NCI-H446 (cell line): Measurements from ENCODE around the gene GYS1.
A peak's percentile ranks its signal among the peaks of the same experiment; 100 is the strongest.
"Not testable (repeated sequence)": the region's sequence is repeated elsewhere in the genome, so short reads cannot be mapped to it uniquely, and the experiment has no call there.

ENCODE experiments used
- DNase-seq, 2 experiments: peaks; one replicate each; lab custom pipeline; 2025; lab: John Stamatoyannopoulos, UW

GYS1 gene

GRCh38 chr19:48993175-48994034 is at the start of gene GYS1, which contains the start of gene RUVBL2:
Gene GYS1 (minus strand): TSS chr19:48993309. CDS start chr19:48993112, 197 bp downstream.
Gene RUVBL2 (plus strand): TSS chr19:48993887. CDS start chr19:48993912, 25 bp downstream.
- DNase-seq, result peak; percentile 97 to 100

DNA sequence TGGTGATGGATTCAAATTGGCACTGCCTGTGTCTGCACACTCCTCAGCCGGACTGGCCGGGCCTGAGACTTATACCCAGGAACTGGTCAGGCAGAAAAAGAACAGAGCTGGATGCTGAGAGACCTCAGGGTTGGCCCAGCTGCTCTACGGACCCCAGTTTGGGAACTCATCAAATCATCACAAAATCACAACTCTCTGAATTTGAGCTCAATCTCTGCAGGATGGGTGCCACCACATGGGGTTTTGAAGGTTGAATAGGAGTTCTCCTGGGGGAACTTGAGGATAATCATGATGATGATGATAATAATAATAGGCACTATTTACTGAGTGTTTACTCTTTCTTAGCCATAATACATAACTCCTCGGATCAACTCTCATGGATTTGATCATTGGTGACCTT is 49.6 kb upstream of the GYS1 start:
- DNase-seq, result not testable (repeated sequence)

DNA sequence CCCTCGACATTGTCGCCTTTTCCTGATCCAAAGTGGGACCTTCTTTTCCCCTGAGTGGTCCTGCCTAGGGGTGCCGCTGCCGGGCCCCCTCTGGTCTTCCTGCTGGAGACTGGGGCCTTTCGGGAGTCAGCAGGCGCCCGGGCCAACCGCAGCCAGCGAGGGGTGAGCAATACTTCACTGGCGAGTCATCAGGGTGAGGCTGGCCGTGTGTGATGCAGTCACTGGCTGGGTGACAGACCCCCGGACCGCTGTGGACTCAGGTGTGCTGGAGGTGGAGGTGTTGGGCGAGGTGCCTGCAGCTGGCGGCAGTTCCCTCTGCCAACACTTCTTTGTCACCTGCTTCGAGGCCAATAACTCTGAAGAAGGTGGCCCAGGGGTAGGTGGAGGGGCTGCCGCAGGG is 49.1 kb upstream of the GYS1 start:
- DNase-seq, result no peak

DNA sequence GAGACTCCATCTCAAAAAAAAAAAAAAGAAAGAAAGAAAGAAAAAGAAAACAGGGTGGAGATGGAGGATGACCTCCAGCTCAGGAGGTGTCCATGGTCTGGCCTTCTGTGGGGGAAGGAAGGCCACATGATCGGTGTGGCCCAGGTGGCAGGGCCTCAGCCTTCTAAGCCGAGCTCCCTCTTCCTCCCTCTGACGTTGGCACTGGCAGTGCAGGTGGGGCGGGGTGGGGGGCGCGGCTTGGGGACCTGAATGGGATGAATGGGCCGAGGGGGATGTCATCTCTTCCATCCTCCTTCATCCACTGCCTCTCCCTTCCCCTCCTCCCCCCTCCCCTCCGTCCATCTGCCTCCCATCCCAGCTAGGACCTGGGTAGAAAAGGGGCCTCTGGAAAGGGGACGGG is 46.6 kb upstream of the GYS1 start:
- not testable (repeated sequence) for DNase-seq

DNA sequence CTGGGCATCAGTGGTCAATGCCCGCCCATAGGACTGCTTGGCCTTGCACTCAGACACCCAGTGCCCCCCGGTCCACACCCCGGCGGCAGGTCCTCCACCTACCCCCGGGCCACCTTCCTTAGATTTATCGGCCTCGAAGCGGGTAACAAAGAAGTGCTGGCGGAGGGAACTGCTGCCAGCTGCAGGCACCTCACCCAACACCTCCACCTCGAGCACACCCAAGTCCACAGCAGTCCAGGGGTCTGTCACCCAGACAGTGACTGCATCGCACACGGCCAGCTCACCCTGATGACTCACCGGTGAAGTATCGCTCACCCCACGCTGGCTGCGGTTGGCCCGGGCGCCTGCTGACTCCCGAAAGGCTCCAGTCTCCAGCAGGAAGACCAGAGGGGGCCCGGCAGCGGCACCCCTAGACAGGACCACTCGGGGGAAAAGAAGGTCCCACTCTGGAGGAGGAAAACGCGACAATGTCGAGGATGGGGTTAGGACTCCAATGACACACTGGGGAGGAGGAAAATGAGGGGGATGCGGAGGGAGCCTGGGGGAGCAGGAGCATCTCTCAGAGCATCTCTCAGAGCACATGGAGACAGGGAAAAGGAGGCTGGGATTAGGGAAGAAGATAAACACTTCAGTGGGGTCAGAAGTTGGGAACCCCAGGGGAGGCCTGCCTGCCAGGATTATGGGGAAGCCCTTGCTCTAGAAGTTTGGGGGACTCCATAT is 45.6 kb upstream of the GYS1 start:
- not testable (repeated sequence) for DNase-seq

GRCh38 chr19:49038111-49038510 is 45.0 kb upstream of the GYS1 start:
- not testable (repeated sequence) for DNase-seq

GRCh38 chr19:49036815-49037214 is 43.7 kb upstream of the GYS1 start, which contains the start of gene CGB1:
Gene CGB1 (minus strand): TSS chr19:49036895. CDS start chr19:49036711, 184 bp downstream.
- DNase-seq, result peak in 1 of 2 experiments; percentile 40

DNA sequence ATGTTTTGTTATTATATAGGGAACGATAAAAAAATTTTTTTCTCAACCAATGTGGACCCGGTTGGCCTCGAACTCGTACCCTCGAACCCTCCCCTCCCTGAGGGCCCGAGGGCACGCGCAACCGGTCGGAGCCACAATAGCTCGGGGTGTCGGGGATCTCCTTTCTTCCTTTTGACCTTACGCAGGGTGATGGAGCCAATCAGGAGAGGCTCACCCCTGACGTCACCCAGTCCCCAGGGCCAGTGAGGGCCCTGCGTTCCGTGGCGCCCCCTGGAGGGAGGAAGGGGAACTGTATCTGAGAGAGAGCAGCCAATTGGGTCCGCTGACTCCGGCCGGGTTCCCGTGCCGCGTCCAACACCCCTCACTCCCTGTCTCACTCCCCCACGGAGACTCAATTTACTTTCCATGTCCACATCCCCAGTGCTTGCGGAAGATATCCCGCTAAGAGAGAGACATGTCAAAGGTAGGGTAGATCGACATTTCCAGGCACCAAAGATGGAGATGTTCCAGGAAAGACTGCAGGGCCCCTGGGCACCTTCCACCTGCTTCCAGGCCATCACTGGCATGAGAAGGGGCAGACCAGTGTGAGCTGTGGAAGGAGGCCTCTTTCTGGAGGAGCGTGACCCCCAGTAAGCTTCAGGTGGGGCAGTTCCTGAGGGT is 38.7 kb upstream of the GYS1 start, which contains the start of gene CGB2:
CGB2 (plus strand) TSS at position 249 of the 660 bp plus-strand sequence; CDS start at position 455, 206 bp downstream.
- DNase-seq, result peak in 1 of 2 experiments; percentile 20

- DNase-seq, result not testable (repeated sequence)
Observed at GRCh38 chr19:49030323-49030722, 37.2 kb upstream of the GYS1 start.

DNA sequence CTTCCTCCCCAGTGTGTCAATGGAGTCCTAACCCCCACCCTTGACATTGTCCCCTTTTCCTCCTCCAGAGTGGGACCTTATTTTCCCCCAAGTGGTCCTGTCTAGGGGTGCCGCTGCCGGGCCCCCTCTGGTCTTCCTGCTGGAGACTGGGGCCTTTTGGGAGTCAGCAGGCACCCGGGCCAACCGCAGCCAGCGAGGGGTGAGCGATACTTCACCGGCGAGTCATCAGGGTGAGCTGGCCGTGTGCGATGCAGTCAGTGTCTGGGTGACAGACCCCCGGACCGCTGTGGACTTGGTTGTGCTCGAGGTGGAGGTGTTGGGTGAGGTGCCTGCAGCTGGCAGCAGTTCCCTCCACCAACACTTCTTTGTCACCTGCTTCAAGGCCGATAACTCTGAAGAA is 36.6 kb upstream of the GYS1 start:
- DNase-seq, result not testable (repeated sequence)

DNA sequence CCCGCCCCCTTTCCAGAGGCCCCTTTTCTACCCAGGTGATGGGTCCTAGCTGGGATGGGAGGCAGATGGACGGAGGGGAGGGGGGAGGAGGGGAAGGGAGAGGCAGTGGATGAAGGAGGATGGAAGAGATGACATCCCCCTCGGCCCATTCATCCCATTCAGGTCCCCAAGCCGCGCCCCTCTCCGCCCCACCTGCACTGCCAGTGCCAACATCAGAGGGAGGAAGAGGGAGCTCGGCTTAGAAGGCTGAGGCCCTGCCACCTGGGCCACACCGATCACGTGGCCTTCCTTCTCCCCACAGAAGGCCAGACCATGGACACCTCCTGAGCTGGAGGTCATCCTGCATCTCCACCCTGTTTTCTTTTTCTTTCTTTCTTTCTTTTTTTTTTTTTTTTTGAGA is 35.6 kb upstream of the GYS1 start:
- not testable (repeated sequence) for DNase-seq

DNA sequence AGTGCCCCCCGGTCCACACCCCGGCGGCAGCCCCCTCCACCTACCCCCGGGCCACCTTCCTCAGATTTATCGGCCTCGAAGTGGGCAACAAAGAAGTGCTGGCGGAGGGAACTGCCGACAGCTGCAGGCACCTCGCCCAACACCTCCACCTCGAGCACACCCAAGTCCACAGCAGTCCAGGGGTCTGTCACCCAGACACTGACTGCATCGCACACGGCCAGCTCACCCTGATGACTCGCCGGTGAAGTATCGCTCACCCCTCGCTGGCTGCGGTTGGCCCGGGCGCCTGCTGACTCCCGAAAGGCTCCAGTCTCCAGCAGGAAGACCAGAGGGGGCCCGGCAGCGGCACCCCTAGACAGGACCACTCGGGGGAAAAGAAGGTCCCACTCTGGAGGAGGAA is 32.5 kb upstream of the GYS1 start:
- DNase-seq, result not testable (repeated sequence)

DNA sequence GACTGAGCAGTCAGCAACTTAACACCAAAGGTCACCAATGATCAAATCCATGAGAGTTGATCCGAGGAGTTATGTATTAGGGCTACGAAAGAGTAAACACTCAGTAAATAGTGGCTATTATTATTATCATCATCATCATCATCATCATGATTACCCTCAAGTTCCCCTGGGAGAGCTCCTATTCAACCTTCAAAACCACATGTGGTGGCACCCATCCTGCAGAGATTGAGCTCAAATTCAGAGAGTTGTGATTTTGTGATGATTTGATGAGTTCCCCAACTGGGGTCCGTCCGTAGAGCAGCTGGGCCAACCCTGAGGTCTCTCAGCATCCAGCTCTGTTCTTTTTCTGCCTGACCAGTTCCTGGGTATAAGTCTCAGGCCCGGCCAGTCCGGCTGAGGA is 32.0 kb upstream of the GYS1 start:
- DNase-seq, result not testable (repeated sequence)

DNA sequence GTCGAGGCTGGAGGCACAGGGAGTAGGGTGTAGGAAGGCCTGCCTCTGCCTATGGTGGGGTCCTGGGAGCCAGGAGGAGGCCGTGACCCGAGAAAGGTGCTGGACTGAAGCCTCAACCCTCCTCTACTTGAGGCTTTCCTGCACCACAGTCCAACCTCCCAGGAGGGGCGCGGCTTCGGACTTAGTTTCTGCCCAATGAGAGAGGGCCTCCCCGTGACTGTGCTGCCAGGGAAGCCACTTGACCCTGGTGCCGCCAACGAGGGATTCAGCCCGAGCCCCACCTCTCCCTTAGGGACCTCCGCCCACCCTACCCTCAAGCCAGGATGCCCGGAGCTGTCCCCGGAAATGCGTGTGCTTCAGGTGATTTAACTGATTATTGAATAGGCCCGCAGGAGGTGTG is 31.1 kb upstream of the GYS1 start, which contains the start of gene CGB3:
CGB3 (minus strand) TSS at position 101 of the 400 bp plus-strand sequence. CDS start 362 bp downstream, outside the sequence.
- DNase-seq, result not testable (repeated sequence)

DNA sequence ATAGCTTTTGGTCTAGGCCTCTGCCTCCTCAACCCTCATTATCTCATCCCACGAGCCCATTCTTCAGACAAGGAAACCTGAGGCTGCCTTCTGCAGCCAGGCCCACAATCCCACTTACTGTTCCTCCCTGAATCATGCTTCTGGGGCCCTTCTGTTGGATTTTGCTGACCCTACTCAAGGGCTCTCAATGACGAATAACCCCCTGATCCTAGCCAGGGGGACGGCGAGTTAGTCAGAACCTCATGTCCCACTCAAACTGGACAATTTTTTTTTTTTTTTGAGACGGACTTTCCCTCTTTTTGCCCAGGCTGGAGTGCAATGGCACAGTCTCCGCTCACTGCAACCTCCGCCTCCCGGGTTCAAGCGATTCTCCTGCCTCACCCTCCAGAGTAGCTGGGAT is 29.0 kb upstream of the GYS1 start:
- no peak for DNase-seq

DNA sequence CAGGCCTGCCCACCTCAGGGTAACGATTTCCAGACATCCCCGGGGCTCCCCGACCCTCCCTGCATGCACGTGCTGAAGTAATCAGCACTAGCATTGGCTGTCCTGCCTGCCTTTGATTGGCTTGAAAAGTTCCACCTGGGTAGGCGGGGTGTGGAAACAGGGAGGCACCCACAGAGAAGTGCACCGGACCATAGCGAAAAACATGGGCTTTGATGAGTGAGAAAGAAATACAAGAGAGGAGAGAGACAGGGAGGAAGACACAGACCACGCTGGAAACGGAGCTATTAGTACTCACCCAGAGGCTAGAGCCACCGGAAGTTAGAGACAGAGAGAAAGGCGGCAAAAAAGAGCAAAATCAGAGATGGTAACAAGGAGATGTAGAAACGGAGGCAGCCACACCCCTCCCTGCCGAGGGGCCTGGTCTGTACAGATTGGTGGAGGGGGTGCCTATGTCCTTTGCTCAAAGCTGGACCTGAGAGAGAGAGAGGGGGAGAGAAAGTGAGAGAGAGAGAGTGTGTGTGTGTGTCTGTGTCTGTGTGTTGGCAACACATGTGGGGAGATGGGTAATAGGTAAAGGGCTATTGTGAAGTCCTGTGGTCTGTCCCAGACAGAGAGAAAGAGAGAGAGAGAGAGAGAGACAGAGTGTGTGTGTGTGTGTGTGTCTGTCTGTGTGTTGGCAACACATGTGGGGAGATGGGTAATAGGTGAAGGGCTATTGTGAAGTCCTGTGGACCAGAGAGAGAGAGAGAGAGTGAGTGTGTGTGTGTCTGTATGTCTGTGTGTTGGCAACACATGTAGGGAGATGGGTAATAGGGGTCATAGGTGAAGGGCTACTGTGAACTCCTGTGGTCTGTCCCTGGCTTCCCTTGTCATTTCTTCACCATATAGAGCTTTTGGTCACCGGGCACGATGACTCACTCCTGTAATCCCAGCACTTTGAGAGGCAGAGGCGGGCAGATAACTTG is 28.1 kb upstream of the GYS1 start:
- DNase-seq, result no peak

DNA sequence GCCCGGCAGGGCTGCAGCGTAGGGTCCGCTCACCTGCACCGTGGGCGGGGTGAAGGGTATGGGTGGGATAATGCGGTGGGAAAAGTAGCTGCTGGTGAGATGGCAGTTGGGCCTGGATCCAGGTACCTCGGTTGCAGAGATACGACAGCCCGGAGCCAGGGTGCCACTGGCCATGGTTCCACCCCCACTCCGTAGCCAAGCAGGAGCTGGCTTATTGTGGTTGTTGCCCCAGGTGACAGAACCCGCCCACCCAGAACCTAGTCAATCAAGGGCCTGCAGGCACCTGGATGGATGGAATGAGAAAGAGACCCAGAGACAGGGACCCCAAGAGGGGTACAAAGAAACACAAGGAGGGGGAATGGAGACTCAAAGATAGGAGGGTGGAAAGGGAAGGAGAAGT is 27.2 kb upstream of the GYS1 start:
- no peak for DNase-seq

DNA sequence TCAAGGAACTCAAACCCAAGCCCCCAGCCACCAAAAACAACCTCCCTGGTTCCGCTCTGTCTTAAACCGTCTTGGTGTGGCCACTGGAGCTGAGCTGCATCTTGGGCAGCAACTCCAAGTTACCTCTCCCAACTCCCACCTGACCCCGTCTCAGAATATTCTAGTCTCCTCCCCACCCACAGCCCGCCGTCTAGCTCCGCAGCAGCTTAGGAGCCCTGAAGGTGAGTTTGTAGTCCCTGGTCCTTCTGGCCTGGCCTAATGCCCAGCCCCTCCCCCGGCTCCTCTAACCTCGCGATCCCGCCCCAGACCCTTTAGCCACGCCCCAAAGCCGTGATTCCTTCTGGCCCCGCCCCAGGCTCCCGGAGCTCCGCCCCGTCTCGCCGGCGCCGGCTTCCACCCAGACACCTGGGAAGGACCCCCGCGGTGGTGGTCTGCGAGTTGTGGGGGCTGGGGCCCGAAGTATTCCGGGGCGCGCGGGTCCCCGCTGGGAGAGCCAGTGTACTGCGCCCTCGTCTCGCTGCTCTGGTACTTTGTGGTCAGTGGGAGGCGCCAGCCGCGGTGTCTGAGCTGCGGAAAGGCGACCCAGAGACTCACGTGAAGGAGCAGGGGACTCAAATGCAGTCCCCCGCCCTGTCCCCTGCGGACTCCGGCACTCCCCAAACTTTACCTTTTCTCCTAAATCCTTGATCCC is 26.3 kb upstream of the GYS1 start:
- DNase-seq, result peak in 1 of 2 experiments; percentile 61

DNA sequence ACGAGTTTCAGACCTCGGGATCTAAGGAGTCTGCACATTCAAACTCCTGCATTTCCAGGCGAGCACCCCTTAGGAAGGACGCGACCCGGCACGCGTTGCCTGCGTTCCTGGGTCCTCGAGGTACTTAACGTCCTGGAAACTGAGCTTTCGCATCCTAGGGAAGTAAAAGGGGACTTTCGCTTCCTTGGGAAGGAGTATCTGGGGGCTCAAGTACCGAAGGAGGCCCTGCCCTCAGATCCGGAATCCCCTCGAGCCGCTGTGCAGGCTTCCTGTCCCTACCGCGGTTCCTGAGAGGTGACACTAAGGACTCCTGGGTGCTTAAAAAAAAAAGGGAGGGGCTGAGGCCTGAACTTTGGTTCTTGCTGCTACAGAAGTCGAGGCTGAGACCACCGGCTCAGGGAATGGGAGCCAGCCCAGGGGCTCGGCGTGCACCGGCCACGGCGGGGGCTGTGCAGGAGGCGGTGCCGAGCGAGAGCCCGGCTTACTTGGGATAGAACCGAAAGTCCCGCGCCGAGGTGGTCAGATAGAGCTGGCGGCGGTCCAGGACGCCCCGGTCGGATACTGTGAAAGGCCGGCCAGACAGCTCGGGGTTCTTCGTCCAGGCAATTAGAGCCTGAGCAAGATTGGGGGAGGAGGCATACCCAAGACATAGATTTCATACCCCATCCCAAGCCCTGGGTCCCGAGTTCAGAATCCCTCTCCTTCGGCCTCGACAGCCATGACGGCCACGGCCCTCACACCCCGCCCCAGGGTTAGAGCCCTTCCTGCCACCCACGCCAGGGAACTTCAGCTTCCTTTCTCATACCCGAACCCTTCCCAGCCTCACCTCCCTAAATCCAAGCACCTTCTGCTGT is 25.5 kb upstream of the GYS1 start:
- DNase-seq, result not testable (repeated sequence)
